Astrocyte of the spinal cord (primary cell): ENCODE measurements around the gene TRPM2.

Experiments
- DNase-seq: peaks from one replicate; pipeline ENCODE4 v3.0.0; 2011; ENCODE audit warnings: low read depth, low spot score
- H3K4me3 ChIP-seq: 2 replicates; pipeline ENCODE4 v1.5.1; 2011; ENCODE audit warnings: low read depth, mild to moderate bottlenecking, low read length, moderate library complexity
- in situ Hi-C: cut with HindIII; loops from 2 replicates; pipeline ENCODE4 v1.10.0; 2017; ENCODE audit warnings: low sequenced_read_pairs
- TF ChIP-seq, protein P1 (sequence below): IDR thresholded peaks from 2 replicates; pipeline ENCODE4 v1.5.1; 2012; ENCODE audit warnings: low read depth, mild to moderate bottlenecking, low read length, inconsistent platforms

The TRPM2 gene

DNA sequence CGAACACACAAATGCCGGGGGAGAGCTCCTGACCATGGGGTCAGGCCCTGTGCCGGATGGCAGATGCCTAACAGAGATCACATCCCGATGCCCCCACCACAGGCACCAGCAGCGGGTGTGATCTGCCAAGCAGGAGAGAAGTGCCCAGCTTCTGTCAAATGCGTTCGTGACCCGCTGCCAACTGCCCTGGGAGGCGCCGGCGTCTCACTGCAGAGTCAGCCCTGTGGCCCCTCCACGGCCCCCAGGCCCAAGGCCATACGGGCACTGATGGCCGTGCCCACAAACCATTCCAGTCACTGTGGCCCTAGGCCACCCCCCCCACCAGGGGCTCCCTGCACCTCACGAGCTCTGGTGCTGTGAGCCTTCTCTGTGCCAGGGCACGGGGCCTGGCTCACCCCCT, 22.2 kb upstream of the TRPM2 start:
- no peak overlapping the region for H3K4me3 ChIP-seq
- TF ChIP-seq, protein P1, sequence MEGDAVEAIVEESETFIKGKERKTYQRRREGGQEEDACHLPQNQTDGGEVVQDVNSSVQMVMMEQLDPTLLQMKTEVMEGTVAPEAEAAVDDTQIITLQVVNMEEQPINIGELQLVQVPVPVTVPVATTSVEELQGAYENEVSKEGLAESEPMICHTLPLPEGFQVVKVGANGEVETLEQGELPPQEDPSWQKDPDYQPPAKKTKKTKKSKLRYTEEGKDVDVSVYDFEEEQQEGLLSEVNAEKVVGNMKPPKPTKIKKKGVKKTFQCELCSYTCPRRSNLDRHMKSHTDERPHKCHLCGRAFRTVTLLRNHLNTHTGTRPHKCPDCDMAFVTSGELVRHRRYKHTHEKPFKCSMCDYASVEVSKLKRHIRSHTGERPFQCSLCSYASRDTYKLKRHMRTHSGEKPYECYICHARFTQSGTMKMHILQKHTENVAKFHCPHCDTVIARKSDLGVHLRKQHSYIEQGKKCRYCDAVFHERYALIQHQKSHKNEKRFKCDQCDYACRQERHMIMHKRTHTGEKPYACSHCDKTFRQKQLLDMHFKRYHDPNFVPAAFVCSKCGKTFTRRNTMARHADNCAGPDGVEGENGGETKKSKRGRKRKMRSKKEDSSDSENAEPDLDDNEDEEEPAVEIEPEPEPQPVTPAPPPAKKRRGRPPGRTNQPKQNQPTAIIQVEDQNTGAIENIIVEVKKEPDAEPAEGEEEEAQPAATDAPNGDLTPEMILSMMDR, result no peak
- no peak for DNase-seq
- in situ Hi-C loops, result no loop called here

DNA sequence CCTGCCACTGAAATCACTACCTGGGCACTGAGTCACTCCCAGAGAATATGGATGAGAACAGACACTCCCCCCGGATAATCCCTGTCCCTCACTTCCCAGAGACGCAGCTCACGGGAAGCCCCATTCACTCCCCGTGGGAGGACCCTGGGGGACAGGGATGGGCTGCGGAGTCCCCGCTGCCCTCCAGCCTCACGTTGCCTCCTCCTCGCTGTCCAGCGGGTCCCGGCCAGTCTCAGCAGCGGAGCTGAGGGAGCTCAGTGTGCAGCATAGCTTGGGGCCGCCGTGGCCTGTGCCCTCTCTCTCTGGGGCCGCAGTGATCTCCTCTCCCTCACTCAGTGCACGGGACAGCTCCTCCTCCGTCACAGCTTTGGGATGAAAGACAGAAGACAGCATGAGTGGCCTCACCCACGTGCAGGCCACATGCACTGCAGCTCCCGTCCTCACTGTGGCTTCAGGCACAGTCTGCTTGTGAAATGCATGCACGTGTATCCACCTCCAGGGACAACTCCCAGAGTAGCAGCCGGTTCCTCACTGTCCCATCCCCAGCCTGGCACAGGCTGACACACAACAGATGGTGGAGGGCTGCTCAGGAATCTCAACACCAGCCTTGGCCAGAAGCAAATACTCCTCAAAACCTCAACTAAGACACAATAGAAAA, 21.6 kb upstream of the TRPM2 start:
- TF ChIP-seq, protein P1, result no peak
- in situ Hi-C loops, result no loop called here
- DNase-seq, result no peak
- H3K4me3 ChIP-seq, result no peak overlapping the region

DNA sequence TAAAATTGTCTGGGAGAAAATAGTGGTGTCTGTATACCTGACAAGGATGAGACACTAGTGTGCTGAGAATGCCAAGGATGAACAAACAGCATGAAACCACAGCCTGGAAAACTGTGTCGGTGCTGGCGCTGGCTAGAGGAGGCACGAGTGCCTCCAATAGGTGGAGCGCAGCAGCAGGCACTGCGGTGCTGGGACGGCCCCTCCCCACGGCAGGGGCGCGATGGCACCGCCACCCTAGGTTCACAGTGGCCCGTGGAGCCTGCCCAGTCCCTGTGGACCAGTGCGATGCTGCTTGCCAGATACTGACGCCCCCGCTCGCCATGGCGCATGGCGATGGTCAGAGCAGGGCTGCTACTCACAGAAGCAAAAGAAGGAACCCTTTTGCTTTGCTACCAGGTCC, 21.0 kb upstream of the TRPM2 start:
- TF ChIP-seq, protein P1, result no peak
- no peak overlapping the region for H3K4me3 ChIP-seq
- DNase-seq, result no peak
- in situ Hi-C loops, result no loop called here

GRCh38 chr21:44332965-44333364, 20.5 kb upstream of the TRPM2 start:
- H3K4me3 ChIP-seq, result no peak overlapping the region
- TF ChIP-seq, protein P1, result no peak
- DNase-seq, result no peak
- in situ Hi-C loops, result no loop called here

GRCh38 chr21:44333509-44334328, 19.7 kb upstream of the TRPM2 start:
- TF ChIP-seq, protein P1, result no peak
- in situ Hi-C loops, result no loop called here
- no peak overlapping the region for H3K4me3 ChIP-seq
- no peak for DNase-seq

GRCh38 chr21:44334329-44335030, 18.9 kb upstream of the TRPM2 start:
- DNase-seq, result no peak
- TF ChIP-seq, protein P1, result no peak
- in situ Hi-C loops, result no loop called here
- H3K4me3 ChIP-seq, result no peak overlapping the region
